Gastroesophageal sphincter (tissue), 4 donors: ENCODE measurements around the gene IKBKE. TPM values are rescaled to one million over a fixed set of nuclear protein-coding genes. Genes with fewer than 3 reads are reported as not detected.
A peak's percentile ranks its signal among the peaks of the same experiment; 100 is the strongest.

Experiments
- ATAC-seq: fragments of 150-250 bp; one replicate; pipeline ENCODE4 v1.9.1; 2016; ENCODE audit warnings: mild to moderate bottlenecking, moderate library complexity
- H3K27ac ChIP-seq, 4 donors: fragments of 200-600 bp; sonication (generic) in 3 of 4; 1 replicate in 3 of 4; 2 replicates in 1 of 4; pipeline ENCODE4 v1.5.1; 2016 to 2019
- H3K27me3 ChIP-seq: fragments of 200-600 bp; sonication (generic); one replicate; pipeline ENCODE4 v1.5.1; 2019
- H3K36me3 ChIP-seq, 2 donors: fragments of 200-600 bp; sonication (generic); one replicate each; pipeline ENCODE4 v1.5.1; 2019; ENCODE audit warnings: control low read depth in 1 of 2
- H3K4me1 ChIP-seq, 3 donors: fragments of 200-600 bp; sonication (generic); 1 replicate in 2 of 3; 2 replicates in 1 of 3; pipeline ENCODE4 v1.5.1; 2016 to 2019; ENCODE audit warnings: control low read depth in 2 of 3
- H3K4me3 ChIP-seq, 2 donors: fragments of 200-600 bp; sonication (generic); one replicate each; pipeline ENCODE4 v1.5.1; 2019; ENCODE audit warnings: mild to moderate bottlenecking in 1 of 2, moderate library complexity in 1 of 2
- H3K9me3 ChIP-seq, 3 donors: fragments of 200-600 bp; sonication (generic); one replicate each; pipeline ENCODE4 v1.5.1; 2017 to 2019; ENCODE audit warnings: control low read depth in 2 of 3
- CTCF ChIP-seq, 4 experiments: fragments of 200-600 bp in 2 of 4; fragments of 450-650 bp in 2 of 4; sonication (generic) in 1 of 4; IDR thresholded peaks; one replicate each; pipeline ENCODE4 v1.5.1; 2017 to 2019; ENCODE audit warnings: antibody characterized with exemption in 4 of 4, mild to moderate bottlenecking in 2 of 4, moderate library complexity in 2 of 4
- EP300 ChIP-seq: sonication (generic); formaldehyde crosslinking; IDR thresholded peaks from one replicate; pipeline ENCODE4 v1.6.1; 2017; ENCODE audit warnings: antibody characterized with exemption, mild to moderate bottlenecking
- POLR2A ChIP-seq, 2 donors: fragments of 450-650 bp; IDR thresholded peaks; one replicate each; pipeline ENCODE4 v1.6.1; 2017; ENCODE audit warnings: antibody characterized with exemption in 2 of 2, mild to moderate bottlenecking in 2 of 2, moderate library complexity in 1 of 2
- POLR2AphosphoS5 ChIP-seq: sonication (generic); formaldehyde crosslinking; IDR thresholded peaks from one replicate; pipeline ENCODE4 v1.6.1; 2017; ENCODE audit warnings: antibody characterized with exemption
- WGBS, 2 donors: methylation state at CpG; one replicate each; pipeline ENCODE4 v1.1.5; 2018; ENCODE audit warnings: low coverage in 1 of 2; 5-methylcytosine and 5-hydroxymethylcytosine counted together
- total RNA-seq, 4 donors: library from RNA; depleted of rRNA; stranded (reverse); fragments of >200 nt; gene quantifications; one replicate each; pipeline ENCODE4 v1.1.0, GENCODE V29; 2016

The IKBKE gene
- total RNA-seq, 4 donors from 2014 or later, result 2.2 to 3.9 (median 2.7) TPM

- H3K36me3 ChIP-seq, result peaks cover 0 to 94% of the 10 kb centered on the region in 2 donors
- H3K4me3 ChIP-seq, result no peak overlapping the region
- no peaks in the 10 kb centered on the region for H3K27me3 ChIP-seq
- TF ChIP-seq POLR2A (IDR thresholded peaks at IDR 0.05), result no peak
- TF ChIP-seq POLR2AphosphoS5, result no peak
- TF ChIP-seq CTCF (IDR thresholded peaks at IDR 0.05), result no peak
- TF ChIP-seq EP300, result no peak
- peaks cover 0 to 19% (median 7%) of the 10 kb centered on the region in 3 donors for H3K4me1 ChIP-seq
- WGBS, 2 donors, result 84 to 91% methylated on average over 3 to 4 of the region's 7 CpGs
- no peaks in the 10 kb centered on the region for H3K9me3 ChIP-seq
- ATAC-seq, result no peak
- no peak overlapping the region for H3K27ac ChIP-seq
These were observed 28.8 kb upstream of the IKBKE start for GRCh38 chr1:206441336-206441967.

GRCh38 chr1:206442101-206442500, 28.2 kb upstream of the IKBKE start:
- Histone ChIP-seq H3K9me3 (no peaks in the 10 kb centered on the region), H3K4me1 (peaks cover 0 to 19% (median 7%) of the 10 kb centered on the region in 3 donors), H3K27ac (no peak overlapping the region), H3K4me3 (no peak overlapping the region), H3K36me3 (peaks cover 0 to 94% of the 10 kb centered on the region in 2 donors), H3K27me3 (no peaks in the 10 kb centered on the region)
- WGBS, 2 donors, result 80 to 90% methylated on average over 1 to 2 of the region's 4 CpGs
- TF ChIP-seq CTCF (IDR thresholded peaks at IDR 0.05) (no peak), EP300 (no peak), POLR2A (IDR thresholded peaks at IDR 0.05) (no peak), POLR2AphosphoS5 (no peak)
- ATAC-seq, result no peak

GRCh38 chr1:206445116-206445515, 25.2 kb upstream of the IKBKE start:
- ATAC-seq, result peak; percentile 89
- no peaks in the 10 kb centered on the region for H3K27me3 ChIP-seq
- H3K4me3 ChIP-seq, result no peak overlapping the region
- peaks cover 0 to 94% of the 10 kb centered on the region in 2 donors for H3K36me3 ChIP-seq
- TF ChIP-seq CTCF (IDR thresholded peaks at IDR 0.05) (no peak), POLR2AphosphoS5 (peak; percentile 62)
- WGBS, 2 donors, result 17 to 35% methylated on average over 1 to 3 of the region's 4 CpGs
- no peaks in the 10 kb centered on the region for H3K9me3 ChIP-seq
- peak overlapping the region in 3 of 4 donors; percentile 34 to 56 (median 36) for H3K27ac ChIP-seq
- H3K4me1 ChIP-seq, result peaks cover 0 to 19% (median 7%) of the 10 kb centered on the region in 3 donors

- Histone ChIP-seq H3K9me3 (no peaks in the 10 kb centered on the region), H3K4me3 (no peak overlapping the region), H3K27ac (peak overlapping the region in 1 of 4 donors; percentile 36), H3K36me3 (peaks cover 0 to 94% of the 10 kb centered on the region in 2 donors), H3K4me1 (peaks cover 0 to 19% (median 7%) of the 10 kb centered on the region in 3 donors), H3K27me3 (no peaks in the 10 kb centered on the region)
- WGBS, 2 donors, result 93% methylated on average over 6 of the region's 8 CpGs; no CpG with 5 or more reads in 1 of the 2 donors
- ATAC-seq, result no peak
- TF ChIP-seq POLR2A (IDR thresholded peaks at IDR 0.05), result no peak
- no peak for TF ChIP-seq EP300
- TF ChIP-seq CTCF (IDR thresholded peaks at IDR 0.05), result no peak
- no peak for TF ChIP-seq POLR2AphosphoS5
These were observed 24.3 kb upstream of the IKBKE start for GRCh38 chr1:206445911-206446356.
